Nephron progenitor cell (in vitro differentiated cells): Measurements from ENCODE around the gene TMEM53.

Experiments used
- DNase-seq: peaks from one replicate; pipeline ENCODE4 v3.0.0; 2021
- H3K27ac Mint-ChIP-seq: 2 replicates; pipeline ENCODE4 v1.8.0; 2021; ENCODE audit warnings: mild to moderate bottlenecking, moderate library complexity, mixed read lengths
- H3K27me3 Mint-ChIP-seq: 2 replicates; pipeline ENCODE4 v1.8.0; 2021; ENCODE audit warnings: mild to moderate bottlenecking, low read depth, mixed read lengths; ENCODE audit not compliant: poor library complexity
- H3K36me3 Mint-ChIP-seq: 2 replicates; pipeline ENCODE4 v1.8.0; 2021; ENCODE audit warnings: low read depth, mixed read lengths
- H3K4me1 Mint-ChIP-seq: 2 replicates; pipeline ENCODE4 v1.8.0; 2021; ENCODE audit warnings: mixed read lengths
- H3K4me3 Mint-ChIP-seq: 2 replicates; pipeline ENCODE4 v1.8.0; 2021; ENCODE audit warnings: mild to moderate bottlenecking, moderate library complexity, mixed read lengths
- H3K9me3 Mint-ChIP-seq: 2 replicates; pipeline ENCODE4 v1.8.0; 2021; ENCODE audit warnings: mild to moderate bottlenecking, moderate library complexity, mixed read lengths
- TF ChIP-seq, protein P1 (sequence below): fragments of 200-600 bp; sonication (generic); IDR thresholded peaks from 2 replicates; pipeline ENCODE4 v1.5.0; 2021; ENCODE audit warnings: antibody characterized with exemption

TMEM53 gene

DNA sequence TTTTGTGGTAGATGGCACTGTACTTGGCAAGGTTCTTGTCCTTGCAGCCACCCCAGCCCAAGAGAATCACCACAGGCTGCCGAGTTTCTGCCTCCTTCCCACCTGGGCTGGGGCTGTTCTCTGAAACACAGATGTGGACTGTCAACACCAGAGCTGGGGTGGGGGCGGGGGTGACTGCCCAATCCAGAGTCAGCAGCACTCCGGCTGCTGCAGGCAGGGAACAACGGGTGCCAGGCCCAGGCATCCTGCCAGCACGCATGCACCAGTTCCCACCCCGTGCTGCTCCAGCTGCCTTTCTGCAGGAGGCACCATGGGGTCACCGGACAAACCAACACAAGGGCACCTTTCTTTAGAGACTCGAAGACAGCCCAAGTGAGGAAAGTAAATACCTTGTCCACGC, 14.1 kb downstream of the TMEM53 start:
- no peak overlapping the region for H3K27ac Mint-ChIP-seq
- DNase-seq = no peak
- no peaks in the 10 kb centered on the region for H3K9me3 Mint-ChIP-seq
- no peak overlapping the region for H3K4me3 Mint-ChIP-seq
- peaks cover 31% of the 10 kb centered on the region for H3K27me3 Mint-ChIP-seq
- TF ChIP-seq, protein P1, sequence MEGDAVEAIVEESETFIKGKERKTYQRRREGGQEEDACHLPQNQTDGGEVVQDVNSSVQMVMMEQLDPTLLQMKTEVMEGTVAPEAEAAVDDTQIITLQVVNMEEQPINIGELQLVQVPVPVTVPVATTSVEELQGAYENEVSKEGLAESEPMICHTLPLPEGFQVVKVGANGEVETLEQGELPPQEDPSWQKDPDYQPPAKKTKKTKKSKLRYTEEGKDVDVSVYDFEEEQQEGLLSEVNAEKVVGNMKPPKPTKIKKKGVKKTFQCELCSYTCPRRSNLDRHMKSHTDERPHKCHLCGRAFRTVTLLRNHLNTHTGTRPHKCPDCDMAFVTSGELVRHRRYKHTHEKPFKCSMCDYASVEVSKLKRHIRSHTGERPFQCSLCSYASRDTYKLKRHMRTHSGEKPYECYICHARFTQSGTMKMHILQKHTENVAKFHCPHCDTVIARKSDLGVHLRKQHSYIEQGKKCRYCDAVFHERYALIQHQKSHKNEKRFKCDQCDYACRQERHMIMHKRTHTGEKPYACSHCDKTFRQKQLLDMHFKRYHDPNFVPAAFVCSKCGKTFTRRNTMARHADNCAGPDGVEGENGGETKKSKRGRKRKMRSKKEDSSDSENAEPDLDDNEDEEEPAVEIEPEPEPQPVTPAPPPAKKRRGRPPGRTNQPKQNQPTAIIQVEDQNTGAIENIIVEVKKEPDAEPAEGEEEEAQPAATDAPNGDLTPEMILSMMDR = no peak
- peaks cover 8% of the 10 kb centered on the region for H3K36me3 Mint-ChIP-seq
- peaks cover 56% of the 10 kb centered on the region for H3K4me1 Mint-ChIP-seq

DNA sequence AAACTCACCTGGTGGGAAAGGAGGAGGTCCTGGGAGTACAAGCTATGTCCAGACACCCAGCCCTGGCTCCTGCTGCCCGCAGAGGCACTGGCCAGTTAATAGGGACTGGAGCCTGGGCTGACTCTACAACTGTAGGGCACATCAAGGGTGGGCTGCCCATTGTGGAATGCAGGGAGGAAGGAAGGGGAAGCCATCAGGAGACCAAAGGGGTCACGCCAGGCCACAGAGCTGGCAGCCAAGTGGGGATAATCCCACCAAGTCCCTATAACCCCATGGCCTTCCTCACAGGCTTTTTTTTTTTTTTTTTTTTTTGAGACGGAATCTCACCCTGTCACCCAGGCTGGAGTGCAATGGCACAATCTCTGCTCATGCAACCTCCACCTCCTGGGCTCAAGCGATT, 14.7 kb downstream of the TMEM53 start:
- no peak for DNase-seq
- Mint-ChIP-seq H3K4me3 (no peak overlapping the region), H3K9me3 (no peaks in the 10 kb centered on the region), H3K27me3 (peaks cover 29% of the 10 kb centered on the region), H3K36me3 (peaks cover 5% of the 10 kb centered on the region), H3K27ac (no peak overlapping the region), H3K4me1 (peaks cover 58% of the 10 kb centered on the region)
- TF ChIP-seq, protein P1 = no peak

DNA sequence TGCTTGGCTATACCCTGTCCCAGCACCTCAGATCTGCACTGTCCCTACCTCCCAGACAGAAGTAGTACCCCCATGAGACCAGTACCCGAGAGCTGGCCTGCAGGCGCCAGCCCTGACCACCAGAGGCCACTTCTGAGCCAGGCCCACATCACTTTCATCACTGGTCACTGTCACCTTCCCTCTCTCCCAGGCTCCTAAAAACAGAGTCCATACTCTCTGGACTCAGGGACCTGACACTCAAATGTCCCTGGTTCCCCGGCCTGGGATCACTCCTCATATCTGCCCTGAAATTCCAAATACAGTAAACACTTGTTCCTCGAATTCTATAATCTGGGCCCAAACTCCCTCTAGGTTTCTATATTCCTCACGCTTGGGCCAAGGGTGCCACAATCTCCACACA, 18.7 kb downstream of the TMEM53 start:
- H3K4me1 Mint-ChIP-seq = peaks cover 63% of the 10 kb centered on the region
- H3K9me3 Mint-ChIP-seq = no peaks in the 10 kb centered on the region
- H3K36me3 Mint-ChIP-seq = peaks cover 16% of the 10 kb centered on the region
- no peak overlapping the region for H3K4me3 Mint-ChIP-seq
- no peak overlapping the region for H3K27ac Mint-ChIP-seq
- TF ChIP-seq, protein P1 = peak; percentile 74
- no peak for DNase-seq
- peaks cover 33% of the 10 kb centered on the region for H3K27me3 Mint-ChIP-seq

DNA sequence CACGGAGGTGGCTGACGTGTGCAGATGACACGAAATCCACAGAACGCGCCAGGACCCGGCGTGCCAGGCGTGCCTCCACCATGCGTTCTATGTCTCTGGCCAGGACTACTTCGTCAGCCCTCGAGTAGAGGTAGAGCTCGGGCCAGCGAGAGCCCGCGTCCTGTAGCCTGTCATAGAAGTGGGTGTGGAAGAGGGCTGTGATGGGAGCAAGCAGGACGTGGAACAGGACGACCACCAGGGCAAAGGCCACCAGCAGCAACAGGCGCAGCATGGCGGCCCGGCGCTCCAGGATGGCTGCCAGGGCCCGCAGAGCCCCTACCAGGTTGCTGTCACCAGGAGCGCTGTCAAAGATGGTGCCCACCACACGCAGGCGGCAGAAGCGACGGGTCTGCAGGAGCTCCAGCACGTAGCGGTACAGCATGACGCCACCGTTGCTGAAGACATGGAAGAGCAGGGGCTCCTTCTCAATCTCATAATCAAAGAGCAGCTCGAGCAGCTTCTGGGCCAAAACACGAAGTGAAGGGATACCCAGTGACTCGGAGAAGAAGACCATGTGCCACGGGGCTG, 19.6 kb downstream of the TMEM53 start:
- TF ChIP-seq, protein P1 = no peak
- peaks cover 72% of the 10 kb centered on the region for H3K4me1 Mint-ChIP-seq
- peaks cover 16% of the 10 kb centered on the region for H3K36me3 Mint-ChIP-seq
- peaks cover 33% of the 10 kb centered on the region for H3K27me3 Mint-ChIP-seq
- H3K4me3 Mint-ChIP-seq = no peak overlapping the region
- H3K9me3 Mint-ChIP-seq = no peaks in the 10 kb centered on the region
- H3K27ac Mint-ChIP-seq = no peak overlapping the region
- DNase-seq = no peak

DNA sequence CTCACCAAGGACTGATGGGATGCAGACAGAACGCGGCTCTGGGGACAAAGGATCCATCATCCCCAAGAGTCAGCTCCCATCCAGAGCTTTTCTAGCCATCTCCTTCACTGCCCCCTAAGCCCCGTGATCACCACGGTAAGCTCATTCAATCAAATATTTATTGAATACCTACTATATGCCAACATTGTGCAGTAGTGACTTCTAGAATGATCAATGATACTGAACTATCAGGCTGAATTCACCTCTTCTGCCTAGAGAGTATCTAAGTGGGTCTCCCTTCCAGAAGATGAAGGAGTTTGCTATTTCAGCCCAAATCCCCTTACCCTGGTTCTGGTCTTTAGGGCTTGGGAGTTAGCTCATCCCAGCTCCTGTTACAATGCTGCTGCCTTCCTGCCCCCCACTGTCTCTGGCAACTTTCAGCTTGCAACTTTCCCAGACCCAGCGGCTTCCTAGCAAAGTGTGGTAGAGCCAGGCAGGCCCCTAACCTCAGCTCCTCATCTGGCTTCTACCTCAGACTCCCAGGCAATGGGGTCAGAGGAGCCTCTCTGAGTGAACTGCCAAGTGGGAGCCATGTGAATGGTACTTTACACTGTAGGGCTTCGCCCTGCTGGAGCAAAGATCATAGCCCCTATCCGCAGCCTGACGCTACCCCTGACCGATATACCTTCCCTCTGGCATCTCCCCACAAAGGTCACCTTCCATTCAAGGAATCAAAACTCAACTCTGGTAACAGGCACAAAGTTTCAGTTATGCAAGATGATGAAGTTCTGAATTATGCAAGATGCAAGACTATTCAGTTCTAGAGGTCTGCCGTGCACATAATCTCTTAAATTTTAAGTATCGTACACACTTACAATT, 20.9 kb downstream of the TMEM53 start:
- no peak overlapping the region for H3K27ac Mint-ChIP-seq
- TF ChIP-seq, protein P1 = peak; percentile 38
- peaks cover 35% of the 10 kb centered on the region for H3K27me3 Mint-ChIP-seq
- H3K36me3 Mint-ChIP-seq = peaks cover 27% of the 10 kb centered on the region
- H3K4me3 Mint-ChIP-seq = no peak overlapping the region
- DNase-seq = no peak
- H3K4me1 Mint-ChIP-seq = peaks cover 83% of the 10 kb centered on the region
- no peaks in the 10 kb centered on the region for H3K9me3 Mint-ChIP-seq
